NT2/D1 (cell line): Measurements from ENCODE around the gene STK38.
A peak's percentile ranks its signal among the peaks of the same experiment; 100 is the strongest.
"Not testable (repeated sequence)": the region's sequence is repeated elsewhere in the genome, so short reads cannot be mapped to it uniquely, and the experiment has no call there.

Experiments used
- DNase-seq: peaks from one replicate; pipeline ENCODE4 v3.0.0-alpha.2; 2011; ENCODE audit warnings: low read depth, low spot score
- H3K27me3 ChIP-seq: 2 replicates; pipeline ENCODE4 v1.6.0; 2011; ENCODE audit warnings: mild to moderate bottlenecking; ENCODE audit not compliant: insufficient read length, insufficient read depth
- H3K36me3 ChIP-seq: 2 replicates; pipeline ENCODE4 v1.6.1; 2011; ENCODE audit warnings: mild to moderate bottlenecking, low read length, mixed read lengths; ENCODE audit not compliant: insufficient read depth, insufficient read length
- H3K4me1 ChIP-seq: 2 replicates; pipeline ENCODE4 v1.5.1; 2011; ENCODE audit not compliant: insufficient read depth, insufficient read length
- H3K4me3 ChIP-seq: 2 replicates; pipeline ENCODE4 v1.5.1; 2011; ENCODE audit warnings: low read depth; ENCODE audit not compliant: insufficient read length
- H3K9ac ChIP-seq: 2 replicates; pipeline ENCODE4 v1.6.0; 2011; ENCODE audit warnings: low read depth; ENCODE audit not compliant: insufficient read length
- H3K9me3 ChIP-seq: 2 replicates; pipeline ENCODE4 v1.5.1; 2011; ENCODE audit warnings: mild to moderate bottlenecking, low read length; ENCODE audit not compliant: insufficient read depth
- SUZ12 ChIP-seq: IDR thresholded peaks from 2 replicates; pipeline ENCODE4 v1.6.1; 2011; ENCODE audit not compliant: insufficient read length, insufficient read depth; ENCODE audit errors: extremely low read depth
- YY1 ChIP-seq: IDR thresholded peaks from 2 replicates; pipeline ENCODE4 v1.6.1; 2011; ENCODE audit not compliant: insufficient read length, insufficient read depth
- ZNF274 ChIP-seq: IDR thresholded peaks from 2 replicates; pipeline ENCODE4 v1.6.1; 2011; ENCODE audit warnings: mild to moderate bottlenecking, low read depth, low read length

The STK38 gene

DNA sequence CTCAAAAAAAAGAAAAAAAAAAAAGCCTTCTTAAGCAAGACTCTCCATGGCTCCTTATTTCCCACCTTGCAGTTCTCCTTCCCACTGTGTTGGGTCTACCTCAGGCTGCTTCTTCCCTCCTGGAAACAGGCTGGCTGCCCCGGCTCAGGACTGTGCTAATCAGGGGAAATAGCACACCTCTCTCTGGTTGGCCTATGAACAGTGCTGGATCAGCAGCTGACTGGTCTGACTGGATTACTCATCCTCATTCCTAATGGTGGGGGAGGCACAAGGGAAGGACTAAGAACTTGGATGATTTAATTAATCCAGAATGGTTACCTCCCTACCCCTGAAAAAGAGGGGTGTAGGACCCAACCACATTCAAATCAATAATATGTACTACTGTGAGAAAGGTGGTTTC is 43.0 kb upstream of the STK38 start:
- no peaks in the 10 kb centered on the region for H3K27me3 ChIP-seq
- TF ChIP-seq ZNF274 (no peak), SUZ12 (no peak), YY1 (no peak)
- no peak for DNase-seq
- no peak overlapping the region for H3K4me3 ChIP-seq
- H3K9ac ChIP-seq, result no peak overlapping the region
- peaks cover 8% of the 10 kb centered on the region for H3K36me3 ChIP-seq
- H3K9me3 ChIP-seq, result no peaks in the 10 kb centered on the region
- H3K4me1 ChIP-seq, result peaks cover 3% of the 10 kb centered on the region

GRCh38 chr6:36589025-36589400 is 41.7 kb upstream of the STK38 start:
- H3K9ac ChIP-seq, H3K27me3 ChIP-seq, H3K36me3 ChIP-seq, H3K4me1 ChIP-seq, H3K9me3 ChIP-seq, H3K4me3 ChIP-seq, DNase-seq: not testable (repeated sequence)

GRCh38 chr6:36586606-36587005 is 39.3 kb upstream of the STK38 start:
- Histone ChIP-seq H3K36me3 (no peaks in the 10 kb centered on the region), H3K9ac (no peak overlapping the region), H3K4me3 (no peak overlapping the region), H3K27me3 (no peaks in the 10 kb centered on the region), H3K9me3 (no peaks in the 10 kb centered on the region), H3K4me1 (no peaks in the 10 kb centered on the region)
- no peak for DNase-seq
- TF ChIP-seq SUZ12, result no peak
- no peak for TF ChIP-seq YY1
- no peak for TF ChIP-seq ZNF274

DNA sequence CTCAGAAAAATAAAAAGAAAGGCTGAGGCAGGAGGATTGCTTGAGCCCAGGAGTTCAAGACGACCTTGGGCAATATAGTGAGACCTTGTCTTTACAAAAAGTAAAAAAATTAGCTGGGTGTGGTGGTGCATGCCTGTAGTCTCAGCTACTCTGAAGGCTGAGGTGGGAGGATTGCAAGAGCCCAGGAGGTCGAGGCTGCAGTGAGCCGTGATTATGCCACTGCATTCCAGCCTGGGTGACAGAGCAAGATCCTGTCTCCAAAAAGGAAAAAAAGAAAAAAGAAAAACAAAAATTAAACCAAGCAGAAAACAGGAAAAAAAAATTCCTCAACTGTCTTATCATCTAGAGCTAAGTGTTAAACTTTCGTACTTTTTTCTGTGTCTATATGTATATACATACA is 34.4 kb upstream of the STK38 start:
- Histone ChIP-seq H3K4me3 (no peak overlapping the region), H3K9ac (no peak overlapping the region), H3K27me3 (no peaks in the 10 kb centered on the region), H3K4me1 (no peaks in the 10 kb centered on the region), H3K36me3 (no peaks in the 10 kb centered on the region), H3K9me3 (no peaks in the 10 kb centered on the region)
- no peak for TF ChIP-seq YY1
- no peak for TF ChIP-seq ZNF274
- TF ChIP-seq SUZ12, result no peak
- DNase-seq, result no peak

DNA sequence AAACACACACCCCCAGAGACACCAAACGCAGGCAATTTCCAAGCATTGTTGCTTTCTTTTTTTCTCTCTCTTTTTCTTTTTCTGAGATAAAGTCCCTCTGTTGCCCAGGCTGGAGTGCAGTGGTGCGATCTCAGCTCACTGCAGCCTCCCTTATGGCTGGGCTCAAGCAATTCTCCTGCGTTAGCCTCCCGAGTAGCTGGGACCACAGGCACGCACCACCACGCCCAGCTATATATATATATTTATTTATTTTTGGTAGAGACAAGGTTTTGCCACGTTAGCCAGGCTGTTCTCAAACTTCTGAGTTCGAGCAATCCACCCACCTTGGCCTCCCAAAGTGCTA is 32.9 kb upstream of the STK38 start:
- H3K4me1 ChIP-seq, result no peaks in the 10 kb centered on the region
- peak overlapping the region; percentile 1 for H3K9ac ChIP-seq
- DNase-seq, result no peak
- TF ChIP-seq ZNF274 (no peak), YY1 (no peak), SUZ12 (no peak)
- no peaks in the 10 kb centered on the region for H3K36me3 ChIP-seq
- no peaks in the 10 kb centered on the region for H3K27me3 ChIP-seq
- no peak overlapping the region for H3K4me3 ChIP-seq
- no peaks in the 10 kb centered on the region for H3K9me3 ChIP-seq

DNA sequence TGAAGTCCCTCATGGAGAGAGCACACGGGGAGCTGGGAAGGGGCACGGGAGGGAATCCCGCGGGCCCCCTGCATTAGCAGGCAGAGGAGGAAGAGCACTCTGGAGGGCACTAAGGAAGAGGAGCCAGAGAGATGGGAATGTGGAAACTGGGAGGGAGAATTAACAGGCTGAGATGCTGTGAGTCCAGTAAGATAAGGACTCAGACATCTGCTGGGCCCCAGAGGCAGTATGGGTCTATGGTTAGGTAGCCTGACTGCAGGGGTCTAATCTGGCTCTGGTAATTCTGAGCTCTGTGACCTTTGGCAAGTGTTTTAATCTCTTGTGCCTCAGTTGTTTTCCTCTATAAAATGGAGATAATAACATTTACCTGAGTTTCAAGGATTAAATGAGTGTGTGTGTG is 31.2 kb upstream of the STK38 start:
- H3K4me1 ChIP-seq, result no peaks in the 10 kb centered on the region
- H3K9ac ChIP-seq, result no peak overlapping the region
- H3K9me3 ChIP-seq, result no peaks in the 10 kb centered on the region
- no peaks in the 10 kb centered on the region for H3K27me3 ChIP-seq
- no peak overlapping the region for H3K4me3 ChIP-seq
- TF ChIP-seq ZNF274 (no peak), YY1 (no peak), SUZ12 (no peak)
- DNase-seq, result no peak
- H3K36me3 ChIP-seq, result no peaks in the 10 kb centered on the region

DNA sequence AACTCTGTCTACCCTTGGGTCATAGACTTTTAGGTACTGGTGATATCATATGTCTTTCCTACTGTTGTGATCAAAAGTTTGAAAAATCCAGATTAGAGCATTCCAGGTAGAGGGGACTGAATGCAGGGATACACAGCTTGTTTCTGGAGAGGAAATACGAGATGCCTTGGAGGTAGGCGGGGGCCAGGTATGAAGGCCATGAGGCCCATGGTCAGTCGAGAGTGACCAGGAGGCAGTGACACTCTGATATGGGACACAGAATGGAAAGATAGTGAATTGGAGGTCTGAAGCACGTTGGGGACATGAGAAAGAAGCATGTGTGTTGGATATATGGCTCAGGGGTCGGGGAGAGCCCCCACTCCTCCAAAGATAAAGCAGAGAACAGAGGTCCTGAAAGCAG is 30.8 kb upstream of the STK38 start:
- TF ChIP-seq SUZ12 (no peak), YY1 (no peak), ZNF274 (no peak)
- no peaks in the 10 kb centered on the region for H3K27me3 ChIP-seq
- no peak overlapping the region for H3K9ac ChIP-seq
- H3K9me3 ChIP-seq, result no peaks in the 10 kb centered on the region
- no peak for DNase-seq
- no peaks in the 10 kb centered on the region for H3K4me1 ChIP-seq
- H3K36me3 ChIP-seq, result no peaks in the 10 kb centered on the region
- no peak overlapping the region for H3K4me3 ChIP-seq

GRCh38 chr6:36577301-36577700 is 30.0 kb upstream of the STK38 start:
- Histone ChIP-seq H3K27me3 (no peaks in the 10 kb centered on the region), H3K36me3 (no peaks in the 10 kb centered on the region), H3K9me3 (no peaks in the 10 kb centered on the region), H3K4me3 (no peak overlapping the region), H3K9ac (no peak overlapping the region), H3K4me1 (no peaks in the 10 kb centered on the region)
- no peak for DNase-seq
- TF ChIP-seq SUZ12 (no peak), YY1 (no peak), ZNF274 (no peak)
